ENCODE measurements around the gene RHBDL3. TPM values are rescaled to one million over a fixed set of nuclear protein-coding genes. Genes with fewer than 3 reads are reported as not detected.
A peak's percentile ranks its signal among the peaks of the same experiment; 100 is the strongest.
"Not testable (repeated sequence)": the region's sequence is repeated elsewhere in the genome, so short reads cannot be mapped to it uniquely, and the experiment has no call there.

RHBDL3 gene
- total RNA-seq, 1 donor from 2014 or later: 0.12 TPM

DNA sequence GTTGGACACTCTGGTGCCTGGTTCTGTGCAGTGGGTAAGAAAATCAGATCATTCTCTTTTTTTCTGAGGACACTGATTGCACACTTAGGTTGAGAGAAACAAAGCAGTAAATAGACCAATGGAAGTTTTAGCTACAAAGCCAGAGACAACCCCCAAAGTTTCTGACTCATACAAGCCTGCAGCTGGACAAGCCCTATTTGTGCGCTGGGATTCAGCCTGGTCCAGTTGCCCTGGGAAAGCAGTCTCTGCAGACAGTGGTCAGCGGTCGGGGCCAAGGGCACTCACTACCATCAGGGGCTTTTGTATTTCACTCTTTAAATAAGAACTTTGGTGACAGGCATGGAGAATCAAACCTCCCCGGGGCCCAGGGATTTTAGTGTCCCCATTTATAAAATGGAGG is 6.0 kb upstream of the RHBDL3 start:
- Mint-ChIP-seq H3K4me3 (no peak overlapping the region), H3K27me3 (peaks cover 67% of the 10 kb centered on the region)

DNA sequence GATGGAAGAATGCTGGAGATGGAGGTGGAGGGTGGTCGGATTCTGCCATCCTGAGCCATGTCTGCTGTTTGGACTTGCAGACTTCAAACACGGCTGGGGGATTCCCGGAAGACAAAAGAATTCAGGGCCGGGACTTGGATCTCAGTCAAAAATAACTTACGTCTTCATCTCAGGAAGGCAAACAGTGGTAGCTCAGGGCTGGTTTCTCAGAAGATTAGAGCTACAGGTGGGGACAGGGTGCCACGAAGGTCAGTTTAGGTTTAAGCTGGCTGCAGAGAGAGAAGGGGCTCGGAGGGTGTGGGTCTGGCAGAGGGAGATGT is 4.3 kb upstream of the RHBDL3 start:
- Mint-ChIP-seq H3K9me3 (no peaks in the 10 kb centered on the region), H3K27me3 (peaks cover 72% of the 10 kb centered on the region), H3K4me1 (peaks cover 7% of the 10 kb centered on the region), H3K36me3 (ENCODE audit: low read depth) (no peaks in the 10 kb centered on the region), H3K27ac (no peak overlapping the region), H3K4me3 (no peak overlapping the region)
- intact Hi-C loops (cut with micrococcal nuclease): no loop called here
- DNase-seq: no peak

More for the DNA sequence above, 6.0 kb upstream of the RHBDL3 start:
- Mint-ChIP-seq H3K9me3 (no peaks in the 10 kb centered on the region), H3K27ac (no peak overlapping the region), H3K4me1 (peaks cover 1% of the 10 kb centered on the region), H3K36me3 (ENCODE audit: low read depth) (no peaks in the 10 kb centered on the region)
- DNase-seq: no peak
- intact Hi-C loops (cut with micrococcal nuclease): no loop called here

DNA sequence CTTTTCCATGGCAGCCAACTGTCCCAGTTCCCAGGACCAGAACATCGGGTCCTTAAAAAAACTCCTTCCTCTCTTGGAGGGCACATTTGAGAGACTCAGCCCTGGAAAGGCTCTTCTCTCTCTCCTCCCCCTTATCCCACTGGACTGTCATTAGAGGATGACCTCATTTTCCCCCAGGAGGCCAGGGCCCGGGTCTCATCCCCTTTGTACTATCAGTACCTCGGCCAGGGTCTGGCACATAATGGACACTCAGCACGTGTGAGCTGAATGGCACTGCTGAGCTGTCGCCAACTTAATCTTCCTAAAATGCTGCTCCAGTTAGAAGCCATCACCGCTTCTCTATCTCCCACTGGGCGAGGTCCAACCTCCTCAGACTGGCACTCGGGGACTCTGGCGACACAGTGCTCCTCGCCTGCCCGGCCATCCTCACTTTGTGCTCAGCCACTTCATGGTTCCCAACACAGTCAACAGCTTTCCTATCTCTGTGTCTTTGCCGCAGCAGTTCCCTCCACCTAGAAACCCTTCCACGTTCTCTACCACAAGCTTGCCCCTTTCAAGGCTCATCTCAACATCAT is 3.6 kb upstream of the RHBDL3 start:
- peaks cover 71% of the 10 kb centered on the region for H3K27me3 Mint-ChIP-seq
- no peak for DNase-seq
- intact Hi-C loops (cut with micrococcal nuclease): no loop called here
- H3K4me1 Mint-ChIP-seq: peaks cover 9% of the 10 kb centered on the region
- no peak overlapping the region for H3K4me3 Mint-ChIP-seq
- H3K9me3 Mint-ChIP-seq: no peaks in the 10 kb centered on the region
- no peaks in the 10 kb centered on the region for H3K36me3 Mint-ChIP-seq (ENCODE audit: low read depth)
- no peak overlapping the region for H3K27ac Mint-ChIP-seq

DNA sequence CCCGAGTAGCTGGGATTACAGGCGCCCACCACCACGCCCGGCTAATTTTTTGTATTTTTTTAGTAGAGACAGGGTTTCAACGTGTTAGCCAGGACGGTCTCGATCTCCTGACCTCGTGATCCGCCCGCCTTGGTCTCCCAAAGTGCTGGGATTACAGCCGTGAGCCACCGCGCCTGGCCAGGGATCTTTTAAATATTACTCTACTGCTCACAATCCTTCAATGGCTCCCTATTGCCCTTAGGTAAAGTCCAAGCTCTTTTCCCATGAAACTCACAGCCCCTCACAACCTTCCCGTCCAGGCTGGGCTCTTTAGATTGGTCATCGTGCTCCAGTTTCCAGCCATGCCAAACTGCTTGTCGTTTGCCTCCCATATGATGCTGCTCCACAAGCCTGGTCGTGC is 2.1 kb upstream of the RHBDL3 start:
- H3K36me3 Mint-ChIP-seq (ENCODE audit: low read depth); DNase-seq; H3K9me3 Mint-ChIP-seq; H3K27ac Mint-ChIP-seq; H3K4me3 Mint-ChIP-seq; intact Hi-C loops (cut with micrococcal nuclease): not testable (repeated sequence)
- H3K4me1 Mint-ChIP-seq: peaks cover 17% of the 10 kb centered on the region
- peaks cover 71% of the 10 kb centered on the region for H3K27me3 Mint-ChIP-seq

DNA sequence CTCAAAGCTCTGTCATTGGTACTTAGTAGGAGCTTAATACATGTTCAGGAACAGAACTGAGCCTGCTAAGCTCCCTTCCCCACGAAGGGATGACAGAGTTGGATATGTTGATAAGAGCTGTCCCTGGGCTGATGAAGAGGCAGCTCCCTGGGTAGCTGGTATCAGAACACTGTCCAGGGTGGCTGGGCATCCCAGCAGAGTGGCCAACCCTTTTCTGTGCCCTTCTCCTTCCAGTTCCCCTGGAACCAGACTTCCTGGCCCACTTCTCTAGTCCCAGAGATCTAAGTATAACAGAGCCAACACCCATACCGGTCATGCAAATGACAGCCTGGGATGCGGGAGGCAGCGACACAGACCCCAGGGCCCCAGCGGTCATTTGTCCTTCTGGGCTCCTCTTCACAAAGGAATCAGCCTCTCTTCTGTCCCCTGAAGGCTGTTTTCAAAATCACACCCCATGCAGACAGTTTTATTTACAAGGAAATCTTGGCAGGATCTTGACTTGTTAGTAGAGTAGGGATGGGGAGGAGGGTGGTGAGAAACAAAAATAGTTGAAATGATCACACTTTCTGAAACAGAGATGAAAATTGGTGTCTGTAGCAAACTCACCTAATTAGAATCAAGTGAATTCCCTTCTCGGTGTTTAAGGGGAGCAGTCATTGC is 1.4 kb upstream of the RHBDL3 start:
- intact Hi-C loops (cut with micrococcal nuclease): no loop called here
- H3K36me3 Mint-ChIP-seq (ENCODE audit: low read depth): no peaks in the 10 kb centered on the region
- H3K27ac Mint-ChIP-seq: no peak overlapping the region
- peaks cover 75% of the 10 kb centered on the region for H3K27me3 Mint-ChIP-seq
- peak overlapping the region; percentile 52 for H3K4me3 Mint-ChIP-seq
- H3K4me1 Mint-ChIP-seq: peaks cover 20% of the 10 kb centered on the region
- no peaks in the 10 kb centered on the region for H3K9me3 Mint-ChIP-seq
- no peak for DNase-seq

DNA sequence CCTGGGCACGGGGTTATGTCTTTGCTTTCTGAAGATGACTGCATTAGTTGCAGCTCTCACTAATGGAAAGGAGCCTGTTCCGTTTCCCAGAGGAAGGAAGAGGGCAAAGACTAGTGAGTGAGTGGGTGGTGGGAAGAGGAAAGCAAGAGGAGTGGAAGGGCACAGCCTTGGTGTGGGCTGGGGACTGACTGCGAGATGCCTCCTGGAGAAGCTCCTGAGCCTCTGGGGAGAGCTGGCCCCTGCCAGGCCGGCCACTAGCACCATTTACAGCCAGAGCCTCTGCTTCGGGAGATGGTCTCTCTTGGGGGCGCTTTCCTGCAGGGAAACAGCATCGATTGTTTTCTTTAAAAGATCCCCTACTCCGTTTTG is 825 bp upstream of the RHBDL3 start:
- no peak for DNase-seq
- Mint-ChIP-seq H3K36me3 (ENCODE audit: low read depth) (no peaks in the 10 kb centered on the region), H3K9me3 (no peaks in the 10 kb centered on the region), H3K27ac (peak overlapping the region; percentile 31), H3K4me1 (peaks cover 20% of the 10 kb centered on the region), H3K4me3 (peak overlapping the region; percentile 52), H3K27me3 (peaks cover 75% of the 10 kb centered on the region)
- intact Hi-C loops (cut with micrococcal nuclease): loop anchor here (5.0 kb wide), 1 partner anchor 52 kb away; no protein-coding TSS in a partner anchor

DNA sequence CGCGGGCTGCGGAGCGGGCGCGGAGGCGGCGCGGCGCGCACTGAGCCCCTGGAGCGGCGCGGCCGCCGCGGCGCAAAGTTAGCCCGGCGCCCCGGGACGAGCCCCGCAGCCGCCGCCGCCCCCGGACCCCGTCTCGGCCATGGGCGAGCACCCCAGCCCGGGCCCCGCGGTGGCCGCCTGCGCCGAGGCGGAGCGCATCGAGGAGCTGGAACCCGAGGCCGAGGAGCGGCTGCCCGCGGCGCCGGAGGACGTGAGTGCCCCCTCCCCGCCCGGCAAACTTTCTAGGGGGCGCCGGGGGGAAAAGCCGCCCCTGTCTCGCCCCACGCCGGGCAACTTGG is 388 bp downstream of the RHBDL3 start:
- Mint-ChIP-seq H3K4me1 (peaks cover 20% of the 10 kb centered on the region), H3K4me3 (no peak overlapping the region), H3K36me3 (ENCODE audit: low read depth) (no peaks in the 10 kb centered on the region), H3K27me3 (peaks cover 75% of the 10 kb centered on the region), H3K27ac (no peak overlapping the region), H3K9me3 (no peaks in the 10 kb centered on the region)
- intact Hi-C loops (cut with micrococcal nuclease): loop anchor here (5.0 kb wide), 1 partner anchor 51 kb away; no protein-coding TSS in a partner anchor
- DNase-seq: no peak

DNA sequence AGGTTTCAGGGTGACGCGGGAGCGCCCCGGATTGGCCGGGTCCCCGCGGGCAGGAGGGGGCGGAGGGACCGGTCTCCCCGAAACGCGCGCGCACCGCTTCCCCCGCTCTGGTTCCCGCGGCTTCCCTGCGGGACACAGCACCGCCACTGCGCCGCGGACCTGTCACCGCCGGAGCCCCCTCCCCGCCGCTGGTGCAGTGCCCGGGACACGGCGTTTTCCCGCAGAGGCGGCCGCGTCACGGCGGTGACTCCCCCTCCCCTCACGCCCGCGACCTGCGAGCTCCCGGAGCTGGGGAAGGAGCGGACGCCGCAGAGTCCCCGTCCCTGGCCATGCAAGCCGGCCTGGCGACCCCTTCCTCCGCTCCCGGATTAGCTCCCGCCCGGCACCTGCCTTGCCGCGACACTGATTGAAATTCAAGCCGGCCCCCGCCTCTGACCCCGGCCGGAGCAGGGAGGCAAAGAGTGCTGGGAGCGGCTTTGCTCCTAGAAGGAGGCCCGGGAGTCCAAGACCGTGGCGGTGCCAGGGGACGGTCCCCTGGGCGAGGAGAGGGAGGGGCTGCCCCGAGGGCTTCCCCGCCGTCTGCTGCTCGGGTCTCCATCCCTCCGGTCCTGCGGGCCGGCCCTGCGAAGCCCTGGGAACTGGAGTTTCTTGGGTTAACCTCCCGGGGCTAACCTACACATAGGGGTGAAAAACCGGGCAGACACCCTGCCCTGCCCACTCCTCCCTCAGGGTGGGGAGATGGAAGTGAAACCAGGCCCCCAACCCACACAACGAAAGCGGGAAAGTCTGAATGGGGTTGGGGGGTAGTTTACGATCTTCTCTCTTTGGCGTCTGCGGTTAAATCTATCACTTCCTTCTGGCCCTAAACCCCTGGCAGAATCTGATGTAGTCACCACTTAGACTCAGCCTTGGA is 1.0 kb downstream of the RHBDL3 start:
- peaks cover 76% of the 10 kb centered on the region for H3K27me3 Mint-ChIP-seq
- peaks cover 20% of the 10 kb centered on the region for H3K4me1 Mint-ChIP-seq
- intact Hi-C loops (cut with micrococcal nuclease): loop anchor here (5.0 kb wide), 1 partner anchor 51 kb away; no protein-coding TSS in a partner anchor
- peak overlapping the region; percentile 73 for H3K4me3 Mint-ChIP-seq
- H3K9me3 Mint-ChIP-seq: no peaks in the 10 kb centered on the region
- H3K27ac Mint-ChIP-seq: no peak overlapping the region
- DNase-seq: peak; percentile 82
- H3K36me3 Mint-ChIP-seq (ENCODE audit: low read depth): no peaks in the 10 kb centered on the region

DNA sequence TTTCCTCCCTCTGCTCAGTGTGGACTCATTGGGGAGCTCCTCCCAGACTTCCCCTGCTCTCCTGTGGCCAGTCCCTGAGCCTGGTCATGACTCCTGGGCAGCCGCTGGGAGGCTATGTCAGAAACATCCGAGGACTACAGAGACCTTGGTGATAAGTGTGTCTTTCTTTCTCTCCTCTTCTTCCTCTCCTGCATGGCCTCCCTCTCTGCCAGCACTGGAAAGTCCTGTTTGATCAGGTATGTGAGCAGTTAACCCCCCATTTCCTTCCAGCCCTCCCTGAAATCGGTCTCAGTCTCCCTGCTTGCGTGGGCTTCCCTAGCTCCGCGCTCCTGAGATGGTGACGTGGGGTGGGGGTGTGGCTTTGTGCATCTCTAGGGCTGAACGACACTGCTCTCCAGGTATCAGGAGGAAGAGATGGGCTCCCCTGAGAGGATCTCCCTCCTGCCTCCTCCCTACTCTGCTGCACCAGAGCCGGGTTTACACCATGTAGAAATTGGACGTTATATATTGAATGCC is 2.1 kb downstream of the RHBDL3 start:
- H3K27me3 Mint-ChIP-seq: peaks cover 77% of the 10 kb centered on the region
- H3K4me1 Mint-ChIP-seq: peaks cover 20% of the 10 kb centered on the region
- intact Hi-C loops (cut with micrococcal nuclease): loop anchor here (5.0 kb wide), 1 partner anchor 50 kb away; no protein-coding TSS in a partner anchor
- H3K4me3 Mint-ChIP-seq: peak overlapping the region; percentile 74
- no peaks in the 10 kb centered on the region for H3K36me3 Mint-ChIP-seq (ENCODE audit: low read depth)
- no peaks in the 10 kb centered on the region for H3K9me3 Mint-ChIP-seq
- DNase-seq: peak; percentile 63
- peak overlapping the region; percentile 2 for H3K27ac Mint-ChIP-seq

DNA sequence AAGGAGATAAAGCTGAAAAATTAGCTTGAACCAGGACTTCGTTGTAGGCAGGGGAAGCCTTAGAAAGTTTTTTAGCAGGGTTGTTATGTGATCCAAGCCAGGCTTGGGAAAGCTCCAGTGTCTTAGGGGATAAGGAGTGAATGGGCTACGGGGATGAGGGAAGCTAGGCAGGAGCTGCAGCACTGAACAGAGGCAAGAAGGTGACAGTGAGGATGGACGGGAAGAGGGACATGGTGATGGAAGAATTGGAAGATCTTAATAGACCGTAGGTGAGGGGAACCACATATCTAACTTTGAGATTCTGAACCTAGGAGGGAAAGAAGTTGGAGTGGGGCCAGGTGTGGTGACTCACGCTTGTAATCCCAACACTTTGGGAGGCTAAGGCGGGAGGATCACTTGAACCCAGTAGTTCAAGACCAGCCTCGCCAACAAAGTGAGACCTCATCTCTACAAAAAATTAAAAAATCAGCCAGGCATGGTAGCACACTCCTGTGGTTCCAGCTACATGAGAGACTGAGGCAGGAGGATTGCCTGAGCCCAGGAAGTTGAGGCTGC is 3.2 kb downstream of the RHBDL3 start:
- DNase-seq: no peak
- H3K4me3 Mint-ChIP-seq: no peak overlapping the region
- H3K4me1 Mint-ChIP-seq: peaks cover 20% of the 10 kb centered on the region
- no peaks in the 10 kb centered on the region for H3K9me3 Mint-ChIP-seq
- intact Hi-C loops (cut with micrococcal nuclease): loop anchor here (5.0 kb wide), 1 partner anchor 48 kb away; no protein-coding TSS in a partner anchor
- peaks cover 66% of the 10 kb centered on the region for H3K27me3 Mint-ChIP-seq
- no peaks in the 10 kb centered on the region for H3K36me3 Mint-ChIP-seq (ENCODE audit: low read depth)
- H3K27ac Mint-ChIP-seq: no peak overlapping the region

DNA sequence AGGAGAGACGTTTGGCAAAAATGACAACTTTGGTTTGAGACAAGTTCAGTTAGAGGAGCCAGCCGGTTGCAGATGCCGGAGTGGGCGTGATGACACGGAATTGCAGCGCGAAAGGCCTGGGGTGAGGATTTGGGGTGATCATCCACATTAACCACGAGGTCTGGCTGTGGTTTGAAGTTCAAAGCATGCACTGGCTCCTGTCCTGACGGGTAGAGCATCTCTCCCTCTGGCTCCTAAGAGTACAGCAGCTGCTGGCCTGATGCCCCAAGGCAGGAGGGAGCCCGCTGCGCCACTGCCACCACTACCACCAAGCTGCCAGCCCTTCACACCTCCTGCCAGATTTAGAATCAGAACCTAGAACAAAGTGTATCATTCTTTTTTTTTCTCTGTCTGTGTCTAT is 3.7 kb downstream of the RHBDL3 start:
- no peaks in the 10 kb centered on the region for H3K9me3 Mint-ChIP-seq
- no peak overlapping the region for H3K4me3 Mint-ChIP-seq
- intact Hi-C loops (cut with micrococcal nuclease): loop anchor here (5.0 kb wide), 1 partner anchor 48 kb away; no protein-coding TSS in a partner anchor
- H3K27ac Mint-ChIP-seq: no peak overlapping the region
- DNase-seq: no peak
- H3K4me1 Mint-ChIP-seq: peaks cover 20% of the 10 kb centered on the region
- peaks cover 65% of the 10 kb centered on the region for H3K27me3 Mint-ChIP-seq
- no peaks in the 10 kb centered on the region for H3K36me3 Mint-ChIP-seq (ENCODE audit: low read depth)

DNA sequence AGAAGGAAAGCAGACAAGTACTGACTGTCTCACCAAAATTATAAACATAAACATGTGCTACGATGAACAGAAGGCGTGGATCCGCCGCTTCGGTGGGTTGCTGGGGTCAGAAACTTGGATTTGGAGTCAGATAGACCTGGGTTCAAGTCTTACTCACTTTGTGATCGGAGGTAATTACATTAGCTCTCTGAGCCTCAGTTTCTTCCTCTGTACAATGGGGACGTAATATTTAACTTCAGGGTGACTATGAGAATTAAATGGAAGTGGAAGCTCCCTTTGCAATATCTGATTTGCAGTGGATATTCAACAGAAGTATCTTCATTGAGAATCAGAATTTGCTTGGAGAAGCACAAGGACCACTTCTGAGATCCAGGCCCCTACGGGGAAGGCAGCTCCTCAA is 6.2 kb downstream of the RHBDL3 start:
- H3K27me3 Mint-ChIP-seq: peaks cover 55% of the 10 kb centered on the region
- peaks cover 13% of the 10 kb centered on the region for H3K4me1 Mint-ChIP-seq
- intact Hi-C loops (cut with micrococcal nuclease): no loop called here
- no peak overlapping the region for H3K4me3 Mint-ChIP-seq
- H3K36me3 Mint-ChIP-seq (ENCODE audit: low read depth): no peaks in the 10 kb centered on the region
- DNase-seq: no peak
- H3K9me3 Mint-ChIP-seq: no peaks in the 10 kb centered on the region
- no peak overlapping the region for H3K27ac Mint-ChIP-seq

DNA sequence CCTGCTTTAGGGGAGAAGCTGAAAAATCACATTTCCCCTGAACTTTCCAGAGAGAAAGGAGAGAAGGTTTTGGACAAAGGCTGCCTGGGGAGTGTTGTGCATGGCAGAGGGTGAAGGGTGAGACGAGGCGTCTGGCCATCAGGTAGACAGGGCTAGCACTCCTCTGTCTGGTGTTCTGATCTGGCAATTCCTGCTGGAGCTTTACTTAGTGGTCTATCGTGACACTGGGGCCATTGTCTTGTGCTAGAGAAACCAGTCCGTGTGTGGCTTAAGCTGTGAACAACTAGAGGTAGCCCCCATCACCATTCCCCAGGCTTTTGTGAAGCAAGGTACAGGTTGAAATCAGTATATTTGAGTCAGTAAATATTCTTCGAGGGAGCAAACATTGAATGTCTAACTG is 8.5 kb downstream of the RHBDL3 start:
- H3K4me1 Mint-ChIP-seq: no peaks in the 10 kb centered on the region
- H3K36me3 Mint-ChIP-seq (ENCODE audit: low read depth): no peaks in the 10 kb centered on the region
- no peak for DNase-seq
- H3K27ac Mint-ChIP-seq: no peak overlapping the region
- no peak overlapping the region for H3K4me3 Mint-ChIP-seq
- H3K27me3 Mint-ChIP-seq: peaks cover 35% of the 10 kb centered on the region
- intact Hi-C loops (cut with micrococcal nuclease): no loop called here
- no peaks in the 10 kb centered on the region for H3K9me3 Mint-ChIP-seq

DNA sequence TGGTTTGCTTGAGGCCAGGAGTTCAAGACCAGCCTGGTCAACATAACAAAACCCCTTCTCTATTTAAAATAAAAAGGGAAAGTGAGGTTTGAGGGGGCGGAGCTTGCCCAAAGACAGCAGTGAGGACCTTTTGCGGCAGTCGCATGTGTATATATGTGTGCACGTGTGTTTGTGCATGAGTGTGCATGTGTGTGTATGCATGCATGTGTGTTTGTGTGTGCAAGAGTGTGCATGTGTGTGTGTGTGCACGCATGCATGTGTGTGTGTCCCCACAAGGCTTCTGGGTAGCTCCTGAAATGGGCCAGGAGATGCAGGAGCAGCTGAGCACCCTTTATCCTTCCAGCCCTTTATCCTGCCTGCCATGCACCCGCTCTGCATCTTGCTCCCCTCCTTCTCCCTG is 9.0 kb downstream of the RHBDL3 start:
- intact Hi-C loops (cut with micrococcal nuclease): no loop called here
- Mint-ChIP-seq H3K27ac (no peak overlapping the region), H3K36me3 (ENCODE audit: low read depth) (no peaks in the 10 kb centered on the region), H3K9me3 (no peaks in the 10 kb centered on the region), H3K4me1 (no peaks in the 10 kb centered on the region), H3K27me3 (peaks cover 32% of the 10 kb centered on the region), H3K4me3 (no peak overlapping the region)
- DNase-seq: no peak

Measured in activated CD4-positive, alpha-beta T cell treated with anti-CD3 and anti-CD28 coated beads, Interleukin-2, amount 10 ng/mL, durations not matched to agents 24 days and 14 days (primary cell).